ENCODE measurements around the gene LSS. TPM values are rescaled to one million over a fixed set of nuclear protein-coding genes. Genes with fewer than 3 reads are reported as not detected.

Gene LSS
- total RNA-seq = 28.5 and 30.5 TPM in 2 replicates

- intact Hi-C loops (cut with micrococcal nuclease) = loop anchor here (1.0 to 5.0 kb wide), 5 partner anchors 41 to 256 kb away; partner anchors contain the start of genes PCNT and YBEY
- peaks cover 52% of the 10 kb centered on the region for H3K36me3 Mint-ChIP-seq (ENCODE audit: low read depth)
- no peaks in the 10 kb centered on the region for H3K9me3 Mint-ChIP-seq
- peak within 1 kb of the TSS; percentile 98 for H3K4me3 Mint-ChIP-seq (ENCODE audit: low read depth)
- peak within 1 kb of the TSS; percentile 99 for H3K27ac Mint-ChIP-seq
- peak; percentile 97 for DNase-seq (ENCODE audit: low spot score)
- H3K4me1 Mint-ChIP-seq (ENCODE audit: low read depth) = peaks cover 52% of the 10 kb centered on the region
- H3K27me3 Mint-ChIP-seq (ENCODE audit: low read depth) = no peaks in the 10 kb centered on the region
These were observed at the start of gene LSS for GRCh38 chr21:46228345-46229051. TSS of gene LSS (minus strand) at chr21:46228774. CDS start at chr21:46228745, 29 bp downstream.

- H3K27me3 Mint-ChIP-seq (ENCODE audit: low read depth) = no peaks in the 10 kb centered on the region
- H3K4me3 Mint-ChIP-seq (ENCODE audit: low read depth) = no peak overlapping the region
- no peaks in the 10 kb centered on the region for H3K9me3 Mint-ChIP-seq
- DNase-seq (ENCODE audit: low spot score) = no peak
- no peaks in the 10 kb centered on the region for H3K4me1 Mint-ChIP-seq (ENCODE audit: low read depth)
- peaks cover 64% of the 10 kb centered on the region for H3K36me3 Mint-ChIP-seq (ENCODE audit: low read depth)
- no peak overlapping the region for H3K27ac Mint-ChIP-seq
- intact Hi-C loops (cut with micrococcal nuclease) = no loop called here
These were observed 46.3 kb upstream of the LSS start for GRCh38 chr21:46274797-46275390.

- no peaks in the 10 kb centered on the region for H3K9me3 Mint-ChIP-seq
- H3K27me3 Mint-ChIP-seq (ENCODE audit: low read depth) = no peaks in the 10 kb centered on the region
- DNase-seq (ENCODE audit: low spot score) = no peak
- H3K27ac Mint-ChIP-seq = no peak overlapping the region
- no peaks in the 10 kb centered on the region for H3K4me1 Mint-ChIP-seq (ENCODE audit: low read depth)
- H3K36me3 Mint-ChIP-seq (ENCODE audit: low read depth) = peaks cover 61% of the 10 kb centered on the region
- H3K4me3 Mint-ChIP-seq (ENCODE audit: low read depth) = no peak overlapping the region
- intact Hi-C loops (cut with micrococcal nuclease) = no loop called here
These were observed 44.8 kb upstream of the LSS start for GRCh38 chr21:46273341-46273740.

GRCh38 chr21:46269466-46269865 lies 40.9 kb upstream of the LSS start:
- DNase-seq (ENCODE audit: low spot score) = no peak
- Mint-ChIP-seq H3K27me3 (ENCODE audit: low read depth) (no peaks in the 10 kb centered on the region), H3K36me3 (ENCODE audit: low read depth) (peaks cover 65% of the 10 kb centered on the region), H3K9me3 (no peaks in the 10 kb centered on the region), H3K27ac (no peak overlapping the region), H3K4me1 (ENCODE audit: low read depth) (no peaks in the 10 kb centered on the region), H3K4me3 (ENCODE audit: low read depth) (no peak overlapping the region)
- intact Hi-C loops (cut with micrococcal nuclease) = no loop called here

DNA sequence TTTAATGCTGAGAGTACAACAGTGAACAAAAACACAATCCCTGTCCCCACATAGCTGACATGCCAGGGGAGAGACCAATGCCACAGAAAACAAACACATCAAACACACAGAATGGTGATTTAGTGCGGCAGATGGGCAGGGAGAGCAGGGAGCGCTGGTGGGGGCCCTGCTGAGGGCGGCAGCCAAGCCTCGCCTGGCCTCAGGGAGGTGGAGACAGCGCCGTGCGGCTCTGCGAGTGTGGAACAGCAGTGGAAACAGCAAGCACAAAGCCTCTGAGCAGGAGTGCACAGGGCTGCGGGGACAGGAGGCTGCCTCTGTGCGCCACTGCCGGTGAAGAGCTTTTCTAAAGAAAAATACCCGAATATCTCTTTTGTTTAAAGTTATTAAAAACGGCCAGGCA lies 39.8 kb upstream of the LSS start:
- H3K27me3 Mint-ChIP-seq (ENCODE audit: low read depth) = no peaks in the 10 kb centered on the region
- H3K36me3 Mint-ChIP-seq (ENCODE audit: low read depth) = peaks cover 61% of the 10 kb centered on the region
- DNase-seq (ENCODE audit: low spot score) = no peak
- no peak overlapping the region for H3K27ac Mint-ChIP-seq
- H3K4me1 Mint-ChIP-seq (ENCODE audit: low read depth) = no peaks in the 10 kb centered on the region
- H3K9me3 Mint-ChIP-seq = no peaks in the 10 kb centered on the region
- H3K4me3 Mint-ChIP-seq (ENCODE audit: low read depth) = no peak overlapping the region
- intact Hi-C loops (cut with micrococcal nuclease) = no loop called here

DNA sequence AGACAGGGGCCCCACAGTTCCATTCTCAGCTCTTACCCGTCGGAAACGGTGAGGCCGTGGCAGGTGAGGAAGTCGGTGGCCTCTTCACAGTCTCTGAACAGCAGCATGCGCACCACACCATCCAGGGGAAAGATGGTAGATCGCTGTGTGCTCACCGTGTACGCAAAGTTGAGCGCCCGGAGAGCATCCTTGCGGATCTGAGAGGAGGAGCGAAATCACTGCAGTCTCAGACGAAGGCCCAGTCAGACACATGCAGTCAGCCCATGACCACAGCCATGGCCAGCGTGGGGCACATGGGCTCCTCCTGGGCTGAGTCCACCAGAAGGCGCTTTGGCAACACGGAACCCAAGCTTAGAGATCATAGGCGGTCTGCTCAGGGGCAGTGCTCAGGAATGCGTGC lies 38.4 kb upstream of the LSS start:
- Mint-ChIP-seq H3K9me3 (no peaks in the 10 kb centered on the region), H3K36me3 (ENCODE audit: low read depth) (peaks cover 58% of the 10 kb centered on the region), H3K27ac (no peak overlapping the region), H3K4me3 (ENCODE audit: low read depth) (no peak overlapping the region), H3K27me3 (ENCODE audit: low read depth) (no peaks in the 10 kb centered on the region), H3K4me1 (ENCODE audit: low read depth) (no peaks in the 10 kb centered on the region)
- intact Hi-C loops (cut with micrococcal nuclease) = no loop called here
- no peak for DNase-seq (ENCODE audit: low spot score)

DNA sequence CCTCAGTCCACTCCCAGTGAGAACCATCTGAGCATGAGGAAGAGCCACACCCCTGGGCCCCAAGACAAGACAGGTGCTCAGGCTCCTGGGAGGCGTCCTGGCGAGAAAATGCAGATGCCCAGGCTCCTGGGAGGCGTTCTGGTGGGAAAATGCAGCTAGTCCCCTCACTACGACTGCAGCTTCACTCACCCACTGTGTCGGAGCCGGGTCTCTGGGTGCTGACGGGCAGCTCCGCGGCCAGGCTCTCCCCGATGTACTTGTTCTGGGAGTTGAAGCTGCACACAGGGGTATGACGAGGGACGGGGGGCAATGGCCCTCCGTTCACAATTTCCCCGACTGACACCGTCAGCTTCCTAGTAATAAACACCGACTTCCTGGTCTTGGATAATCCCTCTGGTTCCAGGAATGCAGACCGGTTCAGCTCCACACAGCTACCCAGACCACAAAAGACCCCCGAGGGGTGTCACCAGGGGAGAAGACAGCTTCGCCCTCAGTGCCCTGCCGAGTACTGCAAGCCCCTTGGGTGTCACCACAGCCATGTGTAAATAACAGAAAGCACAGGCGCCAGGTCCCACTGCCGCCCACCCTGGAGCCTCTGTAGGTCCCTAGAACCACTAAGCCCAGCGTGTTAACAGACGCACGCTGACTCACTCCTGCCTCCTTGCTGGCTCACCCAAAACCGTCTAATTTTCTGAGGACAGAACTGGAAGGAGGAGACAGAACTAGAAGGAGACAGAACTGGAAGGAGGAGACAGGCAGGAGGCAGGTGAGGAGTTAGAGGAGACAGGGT lies 37.4 kb upstream of the LSS start:
- no peaks in the 10 kb centered on the region for H3K27me3 Mint-ChIP-seq (ENCODE audit: low read depth)
- no peaks in the 10 kb centered on the region for H3K9me3 Mint-ChIP-seq
- H3K4me3 Mint-ChIP-seq (ENCODE audit: low read depth) = no peak overlapping the region
- H3K27ac Mint-ChIP-seq = no peak overlapping the region
- H3K36me3 Mint-ChIP-seq (ENCODE audit: low read depth) = peaks cover 61% of the 10 kb centered on the region
- no peak for DNase-seq (ENCODE audit: low spot score)
- intact Hi-C loops (cut with micrococcal nuclease) = no loop called here
- no peaks in the 10 kb centered on the region for H3K4me1 Mint-ChIP-seq (ENCODE audit: low read depth)

GRCh38 chr21:46264690-46265144 lies 36.1 kb upstream of the LSS start:
- no peak overlapping the region for H3K4me3 Mint-ChIP-seq (ENCODE audit: low read depth)
- no peak overlapping the region for H3K27ac Mint-ChIP-seq
- H3K4me1 Mint-ChIP-seq (ENCODE audit: low read depth) = no peaks in the 10 kb centered on the region
- peaks cover 58% of the 10 kb centered on the region for H3K36me3 Mint-ChIP-seq (ENCODE audit: low read depth)
- no peak for DNase-seq (ENCODE audit: low spot score)
- no peaks in the 10 kb centered on the region for H3K27me3 Mint-ChIP-seq (ENCODE audit: low read depth)
- intact Hi-C loops (cut with micrococcal nuclease) = no loop called here
- H3K9me3 Mint-ChIP-seq = no peaks in the 10 kb centered on the region

DNA sequence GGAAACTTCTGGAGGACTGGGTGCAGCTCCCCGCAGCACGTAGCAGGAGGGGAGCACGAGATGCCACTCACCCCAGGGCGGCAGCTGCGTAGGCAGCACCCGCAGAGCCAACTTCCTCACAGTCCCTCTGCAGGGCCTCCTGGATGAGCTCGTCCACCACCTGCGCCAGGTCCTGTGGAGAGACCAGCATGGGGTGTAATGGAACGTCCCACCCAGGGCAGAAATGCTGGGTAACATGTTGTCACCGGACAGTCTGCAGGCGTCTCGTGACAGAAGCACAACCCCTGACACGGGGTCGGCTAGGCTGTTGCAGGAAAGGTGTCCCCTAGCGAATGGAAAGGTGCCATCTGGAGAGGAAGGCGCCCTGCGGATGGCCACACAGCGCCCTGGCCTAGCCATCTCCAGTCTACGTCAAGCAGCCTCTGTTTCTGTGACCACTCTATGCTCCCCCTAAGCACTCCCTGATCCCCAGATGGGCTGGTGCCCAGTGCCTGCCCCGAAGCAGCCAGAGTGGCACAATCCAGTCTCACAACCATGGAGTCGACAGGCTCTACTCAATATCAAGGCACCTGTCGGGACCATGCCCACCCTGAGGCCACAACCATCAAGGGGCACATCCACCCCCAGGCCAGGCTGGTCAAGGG lies 35.6 kb upstream of the LSS start:
- Mint-ChIP-seq H3K36me3 (ENCODE audit: low read depth) (peaks cover 57% of the 10 kb centered on the region), H3K4me3 (ENCODE audit: low read depth) (no peak overlapping the region), H3K4me1 (ENCODE audit: low read depth) (no peaks in the 10 kb centered on the region), H3K9me3 (no peaks in the 10 kb centered on the region), H3K27me3 (ENCODE audit: low read depth) (no peaks in the 10 kb centered on the region), H3K27ac (no peak overlapping the region)
- no peak for DNase-seq (ENCODE audit: low spot score)
- intact Hi-C loops (cut with micrococcal nuclease) = no loop called here

DNA sequence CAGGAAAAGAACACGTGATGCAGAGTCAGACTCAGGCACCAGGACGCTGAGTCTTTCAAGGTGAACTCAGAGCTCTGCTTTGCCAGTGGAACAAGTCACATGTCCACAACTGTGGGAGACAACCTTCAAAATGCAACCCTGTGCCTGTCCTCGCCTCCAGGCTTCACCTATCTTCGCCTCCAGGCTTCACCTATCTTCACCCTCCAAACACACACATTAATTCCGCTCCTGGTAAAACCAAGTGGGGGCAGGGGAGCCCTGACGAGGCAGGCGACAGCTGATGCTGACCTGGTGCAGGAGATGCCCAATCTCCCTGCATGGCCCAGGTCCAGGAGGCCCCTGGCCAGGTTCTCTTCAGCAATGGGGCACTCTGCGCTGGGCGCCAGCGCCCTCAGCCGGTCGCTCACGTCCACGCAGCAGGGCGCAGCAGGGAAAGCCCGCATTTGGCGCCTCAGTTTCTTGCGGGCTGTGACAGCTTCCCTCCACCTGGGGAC lies 28.0 kb upstream of the LSS start:
- Mint-ChIP-seq H3K9me3 (no peaks in the 10 kb centered on the region), H3K4me1 (ENCODE audit: low read depth) (peaks cover 15% of the 10 kb centered on the region), H3K4me3 (ENCODE audit: low read depth) (no peak overlapping the region), H3K27me3 (ENCODE audit: low read depth) (no peaks in the 10 kb centered on the region), H3K27ac (no peak overlapping the region), H3K36me3 (ENCODE audit: low read depth) (peaks cover 75% of the 10 kb centered on the region)
- no peak for DNase-seq (ENCODE audit: low spot score)
- intact Hi-C loops (cut with micrococcal nuclease) = no loop called here

DNA sequence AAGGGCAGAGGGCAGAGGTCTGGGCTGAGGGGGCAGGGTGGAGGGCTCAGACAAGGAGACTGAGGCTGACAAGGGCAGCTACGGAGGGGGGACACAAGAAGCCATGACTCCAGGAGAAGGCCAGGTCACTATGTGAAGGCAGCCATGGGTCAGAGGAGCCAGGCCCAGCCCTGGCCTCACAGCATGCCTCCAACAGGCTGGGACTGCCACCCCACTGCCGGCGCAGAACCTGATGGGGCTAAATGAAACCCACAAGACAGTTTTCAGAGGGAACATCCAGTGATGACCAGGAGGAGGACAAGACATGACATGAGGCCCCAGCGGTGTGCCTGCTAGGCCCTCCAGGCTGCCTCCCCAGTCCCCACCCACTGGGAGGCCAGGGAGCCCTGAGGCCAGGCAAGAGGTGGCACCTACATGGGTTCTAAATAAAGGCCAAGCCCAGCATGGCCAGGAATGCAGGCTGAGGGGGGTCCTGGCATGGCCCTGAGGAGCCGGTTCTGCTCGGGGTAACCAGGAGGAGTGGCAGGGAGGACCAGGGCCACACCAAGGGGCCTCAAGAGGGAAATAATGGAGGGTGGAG lies 27.3 kb upstream of the LSS start:
- H3K27ac Mint-ChIP-seq = no peak overlapping the region

DNA sequence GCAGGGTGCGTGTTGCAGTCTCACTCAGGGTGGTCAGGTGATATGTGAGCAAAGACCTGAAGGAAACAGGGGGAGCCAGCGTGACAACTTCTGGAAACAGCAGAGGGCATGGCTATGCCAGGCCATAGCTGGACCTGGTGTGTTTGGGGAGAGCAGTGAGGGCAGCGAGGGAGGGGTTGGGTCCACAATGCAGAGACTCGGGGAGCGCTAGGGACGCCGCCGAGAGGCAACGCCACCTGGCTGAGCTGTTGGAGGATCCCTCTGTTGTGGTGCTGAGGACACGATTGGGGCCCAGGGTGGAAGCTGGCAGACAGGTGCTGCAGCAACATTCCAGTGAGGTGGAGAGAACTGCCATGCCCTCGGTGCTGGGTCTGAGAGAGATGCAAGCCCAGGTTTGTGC lies 26.6 kb upstream of the LSS start:
- Mint-ChIP-seq H3K27me3 (ENCODE audit: low read depth) (no peaks in the 10 kb centered on the region), H3K36me3 (ENCODE audit: low read depth) (peaks cover 78% of the 10 kb centered on the region), H3K4me3 (ENCODE audit: low read depth) (no peak overlapping the region), H3K27ac (peak overlapping the region; percentile 36), H3K4me1 (ENCODE audit: low read depth) (peaks cover 22% of the 10 kb centered on the region), H3K9me3 (no peaks in the 10 kb centered on the region)
- no peak for DNase-seq (ENCODE audit: low spot score)
- intact Hi-C loops (cut with micrococcal nuclease) = no loop called here

More for the DNA sequence above, 27.3 kb upstream of the LSS start:
- no peaks in the 10 kb centered on the region for H3K9me3 Mint-ChIP-seq
- H3K4me3 Mint-ChIP-seq (ENCODE audit: low read depth) = no peak overlapping the region
- intact Hi-C loops (cut with micrococcal nuclease) = no loop called here
- no peak for DNase-seq (ENCODE audit: low spot score)
- H3K4me1 Mint-ChIP-seq (ENCODE audit: low read depth) = peaks cover 15% of the 10 kb centered on the region
- H3K36me3 Mint-ChIP-seq (ENCODE audit: low read depth) = peaks cover 75% of the 10 kb centered on the region
- H3K27me3 Mint-ChIP-seq (ENCODE audit: low read depth) = no peaks in the 10 kb centered on the region

All from activated T-helper 2 cell treated with anti-CD3 and anti-CD28 coated beads, Interferon-gamma antibody, Interleukin-2, Interleukin-4, amounts not matched to agents 10 μg/mL and 5 μg/mL and 100 μg/mL, durations not matched to agents 14 hours and 24 hours and 36 hours (primary cell).